ENCODE measurements around the gene DLG2. TPM values are rescaled to one million over a fixed set of nuclear protein-coding genes. Genes with fewer than 3 reads are reported as not detected.

The DLG2 gene
- total and polyA plus RNA-seq, 9 of the 15 experiments (the other 6 are each of a cell fraction or from before 2014, with no cell fraction given): 0.52 to 1.6 (median 0.95) TPM

DNA sequence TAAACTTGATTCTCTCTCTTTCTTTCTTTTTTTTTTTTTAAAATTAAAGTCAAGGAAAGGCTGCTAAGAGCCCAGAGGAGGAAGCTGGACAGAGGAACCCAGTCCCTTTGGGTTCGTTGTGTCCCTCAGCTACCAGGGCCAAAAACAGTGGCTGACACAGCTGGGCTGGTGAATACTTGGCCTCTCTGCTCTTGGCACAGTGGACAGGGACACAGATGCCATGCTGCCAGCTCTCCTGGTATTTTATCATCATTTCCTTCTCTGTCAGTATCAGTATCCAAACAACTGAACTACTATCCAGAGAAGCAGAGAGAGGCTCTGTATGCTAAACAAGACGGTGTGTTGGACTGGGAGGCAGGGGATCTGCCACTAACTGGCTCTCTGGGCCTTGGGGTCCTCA, 2217.3 kb downstream of the DLG2 start:
- BruUV-seq (replicated peaks): no TSS peak
- ChIA-PET CTCF (ENCODE audit: low intra/inter-chr PET ratio) (no interaction called here), POLR2A (interaction anchor here (1.1 kb wide), 1 partner anchor 19 kb away, joined by 3 read pairs; no protein-coding TSS in a partner anchor)
- H3K4me1 ChIP-seq (replicated peaks in 1 of 2; ENCODE audit: control insufficient read depth in 2 of 2, insufficient read depth in 2 of 2, low read length in 2 of 2): no peaks in the 10 kb centered on the region
- no peaks in the 10 kb centered on the region for H3K79me2 ChIP-seq (ENCODE audit: control insufficient read depth, insufficient read depth, low read length)
- in situ Hi-C loops (cut with MboI) (no loop called here), intact Hi-C loops (cut with micrococcal nuclease) (no loop called here)
- no peaks in the 10 kb centered on the region for H4K20me1 ChIP-seq (replicated peaks; ENCODE audit: control insufficient read depth, insufficient read depth, low read length)
- no peak overlapping the region for H3K4me3 ChIP-seq
- no peak overlapping the region for H3K4me2 ChIP-seq (ENCODE audit: insufficient read depth, low read length)
- H3K27ac ChIP-seq (ENCODE audit: extremely low read depth, low read depth, low read length): no peak overlapping the region
- no peak overlapping the region for H2AFZ ChIP-seq (ENCODE audit: low read depth, low read length)
- H3K9ac ChIP-seq (ENCODE audit: insufficient read depth in 1 of 2, low read depth in 2 of 2, low read length in 2 of 2): no peak overlapping the region
- no peak for FAIRE-seq
- WGBS (ENCODE audit: insufficient coverage, low coverage, missing lambda C conversion rate): 0% methylated on average over 2 of the region's 2 CpGs
- no peaks in the 10 kb centered on the region for H3K9me3 ChIP-seq (replicated peaks; ENCODE audit: control insufficient read depth, insufficient read depth, low read depth, low read length)
- no peak for DNase-seq (ENCODE audit: extremely low read depth in 1 of 4, low spot score in 3 of 4)
- ATAC-seq: no peak
- TF ChIP-seq, protein P1, sequence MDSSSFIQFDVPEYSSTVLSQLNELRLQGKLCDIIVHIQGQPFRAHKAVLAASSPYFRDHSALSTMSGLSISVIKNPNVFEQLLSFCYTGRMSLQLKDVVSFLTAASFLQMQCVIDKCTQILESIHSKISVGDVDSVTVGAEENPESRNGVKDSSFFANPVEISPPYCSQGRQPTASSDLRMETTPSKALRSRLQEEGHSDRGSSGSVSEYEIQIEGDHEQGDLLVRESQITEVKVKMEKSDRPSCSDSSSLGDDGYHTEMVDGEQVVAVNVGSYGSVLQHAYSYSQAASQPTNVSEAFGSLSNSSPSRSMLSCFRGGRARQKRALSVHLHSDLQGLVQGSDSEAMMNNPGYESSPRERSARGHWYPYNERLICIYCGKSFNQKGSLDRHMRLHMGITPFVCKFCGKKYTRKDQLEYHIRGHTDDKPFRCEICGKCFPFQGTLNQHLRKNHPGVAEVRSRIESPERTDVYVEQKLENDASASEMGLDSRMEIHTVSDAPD (CRISPR knock-in tag; IDR thresholded peaks at IDR 0.05): no peak
- no peak for TF ChIP-seq ZZZ3 (IDR thresholded peaks at IDR 0.05)
- no peaks in the 10 kb centered on the region for H3K36me3 ChIP-seq (ENCODE audit: control insufficient read depth, insufficient read depth, low read length)
- no peaks in the 10 kb centered on the region for H3K27me3 ChIP-seq (ENCODE audit: control insufficient read depth in 2 of 2, insufficient read depth in 2 of 2, low read length in 2 of 2)
- no peaks in the 10 kb centered on the region for H3K9me1 ChIP-seq (ENCODE audit: control insufficient read depth, insufficient read depth, low read length)

DNA sequence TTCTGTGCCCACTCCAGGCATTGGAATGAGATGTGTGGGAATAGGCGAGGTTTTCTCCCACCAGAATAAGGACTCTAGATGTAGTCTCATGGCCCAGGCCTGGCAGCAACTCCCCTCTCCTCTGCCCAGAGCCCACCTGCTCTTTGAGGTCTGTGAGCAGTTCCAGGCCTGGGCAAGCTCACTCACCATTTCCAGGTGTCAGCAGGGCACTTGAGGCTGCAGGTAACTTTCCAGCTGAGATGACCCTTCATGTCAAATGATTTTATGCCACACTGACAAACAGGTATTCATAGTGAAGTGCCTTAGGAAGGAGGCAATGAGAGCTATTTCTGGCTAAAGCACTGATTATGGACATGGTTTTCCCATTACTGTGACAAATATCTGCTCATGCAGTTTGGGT, 2217.7 kb downstream of the DLG2 start:
- H3K4me3 ChIP-seq: no peak overlapping the region
- H3K27me3 ChIP-seq (ENCODE audit: control insufficient read depth in 2 of 2, insufficient read depth in 2 of 2, low read length in 2 of 2): no peaks in the 10 kb centered on the region
- ATAC-seq (no peak), FAIRE-seq (no peak), DNase-seq (ENCODE audit: extremely low read depth in 1 of 4, low spot score in 3 of 4) (no peak)
- no peak overlapping the region for H2AFZ ChIP-seq (ENCODE audit: low read depth, low read length)
- no peaks in the 10 kb centered on the region for H3K9me1 ChIP-seq (ENCODE audit: control insufficient read depth, insufficient read depth, low read length)
- ChIA-PET CTCF (ENCODE audit: low intra/inter-chr PET ratio) (no interaction called here), POLR2A (interaction anchor here (1.1 kb wide), 1 partner anchor 19 kb away, joined by 3 read pairs; no protein-coding TSS in a partner anchor)
- no peak overlapping the region for H3K9ac ChIP-seq (ENCODE audit: insufficient read depth in 1 of 2, low read depth in 2 of 2, low read length in 2 of 2)
- no peak overlapping the region for H3K27ac ChIP-seq (ENCODE audit: extremely low read depth, low read depth, low read length)
- 0% methylated on average over 1 of the region's 1 CpG for WGBS (ENCODE audit: insufficient coverage, low coverage, missing lambda C conversion rate)
- no peaks in the 10 kb centered on the region for H3K4me1 ChIP-seq (replicated peaks in 1 of 2; ENCODE audit: control insufficient read depth in 2 of 2, insufficient read depth in 2 of 2, low read length in 2 of 2)
- no peaks in the 10 kb centered on the region for H3K9me3 ChIP-seq (replicated peaks; ENCODE audit: control insufficient read depth, insufficient read depth, low read depth, low read length)
- H3K79me2 ChIP-seq (ENCODE audit: control insufficient read depth, insufficient read depth, low read length): no peaks in the 10 kb centered on the region
- no peaks in the 10 kb centered on the region for H4K20me1 ChIP-seq (replicated peaks; ENCODE audit: control insufficient read depth, insufficient read depth, low read length)
- no peak overlapping the region for H3K4me2 ChIP-seq (ENCODE audit: insufficient read depth, low read length)
- no TSS peak for BruUV-seq (replicated peaks)
- H3K36me3 ChIP-seq (ENCODE audit: control insufficient read depth, insufficient read depth, low read length): no peaks in the 10 kb centered on the region
- in situ Hi-C loops (cut with MboI) (no loop called here), intact Hi-C loops (cut with micrococcal nuclease) (no loop called here)
- no peak for TF ChIP-seq STAG1 (CRISPR knock-in tag; IDR thresholded peaks at IDR 0.05; ENCODE audit: borderline replicate concordance)
- no peak for TF ChIP-seq POLR2B (IDR thresholded peaks at IDR 0.05; ENCODE audit: low read depth, partially characterized antibody)
- TF ChIP-seq CBX2 (IDR thresholded peaks at IDR 0.05; ENCODE audit: insufficient read depth, low read length, poor library complexity, severe bottlenecking): no peak
- no peak for TF ChIP-seq ILF3 (IDR thresholded peaks at IDR 0.05; ENCODE audit: borderline replicate concordance)
- TF ChIP-seq, protein P2, sequence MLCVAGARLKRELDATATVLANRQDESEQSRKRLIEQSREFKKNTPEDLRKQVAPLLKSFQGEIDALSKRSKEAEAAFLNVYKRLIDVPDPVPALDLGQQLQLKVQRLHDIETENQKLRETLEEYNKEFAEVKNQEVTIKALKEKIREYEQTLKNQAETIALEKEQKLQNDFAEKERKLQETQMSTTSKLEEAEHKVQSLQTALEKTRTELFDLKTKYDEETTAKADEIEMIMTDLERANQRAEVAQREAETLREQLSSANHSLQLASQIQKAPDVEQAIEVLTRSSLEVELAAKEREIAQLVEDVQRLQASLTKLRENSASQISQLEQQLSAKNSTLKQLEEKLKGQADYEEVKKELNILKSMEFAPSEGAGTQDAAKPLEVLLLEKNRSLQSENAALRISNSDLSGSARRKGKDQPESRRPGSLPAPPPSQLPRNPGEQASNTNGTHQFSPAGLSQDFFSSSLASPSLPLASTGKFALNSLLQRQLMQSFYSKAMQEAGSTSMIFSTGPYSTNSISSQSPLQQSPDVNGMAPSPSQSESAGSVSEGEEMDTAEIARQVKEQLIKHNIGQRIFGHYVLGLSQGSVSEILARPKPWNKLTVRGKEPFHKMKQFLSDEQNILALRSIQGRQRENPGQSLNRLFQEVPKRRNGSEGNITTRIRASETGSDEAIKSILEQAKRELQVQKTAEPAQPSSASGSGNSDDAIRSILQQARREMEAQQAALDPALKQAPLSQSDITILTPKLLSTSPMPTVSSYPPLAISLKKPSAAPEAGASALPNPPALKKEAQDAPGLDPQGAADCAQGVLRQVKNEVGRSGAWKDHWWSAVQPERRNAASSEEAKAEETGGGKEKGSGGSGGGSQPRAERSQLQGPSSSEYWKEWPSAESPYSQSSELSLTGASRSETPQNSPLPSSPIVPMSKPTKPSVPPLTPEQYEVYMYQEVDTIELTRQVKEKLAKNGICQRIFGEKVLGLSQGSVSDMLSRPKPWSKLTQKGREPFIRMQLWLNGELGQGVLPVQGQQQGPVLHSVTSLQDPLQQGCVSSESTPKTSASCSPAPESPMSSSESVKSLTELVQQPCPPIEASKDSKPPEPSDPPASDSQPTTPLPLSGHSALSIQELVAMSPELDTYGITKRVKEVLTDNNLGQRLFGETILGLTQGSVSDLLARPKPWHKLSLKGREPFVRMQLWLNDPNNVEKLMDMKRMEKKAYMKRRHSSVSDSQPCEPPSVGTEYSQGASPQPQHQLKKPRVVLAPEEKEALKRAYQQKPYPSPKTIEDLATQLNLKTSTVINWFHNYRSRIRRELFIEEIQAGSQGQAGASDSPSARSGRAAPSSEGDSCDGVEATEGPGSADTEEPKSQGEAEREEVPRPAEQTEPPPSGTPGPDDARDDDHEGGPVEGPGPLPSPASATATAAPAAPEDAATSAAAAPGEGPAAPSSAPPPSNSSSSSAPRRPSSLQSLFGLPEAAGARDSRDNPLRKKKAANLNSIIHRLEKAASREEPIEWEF (CRISPR knock-in tag; IDR thresholded peaks at IDR 0.05): no peak
- no peak for TF ChIP-seq TRIM24 (IDR thresholded peaks at IDR 0.05)
- TF ChIP-seq GABPB2 (CRISPR knock-in tag; conservative IDR thresholded peaks at IDR 0.05): no peak

Measured in K562 (cell line).